HL-60/S4 treated with phorbol 12-myristate 13-acetate at 8.2 ng/mL for 4 days and 3 days (cell line): Measurements from ENCODE around the gene FGF22.
"Not testable (repeated sequence)": the region's sequence is repeated elsewhere in the genome, so short reads cannot be mapped to it uniquely, and the experiment has no call there.

Experiments used
- in situ Hi-C: fragments of 300-500 bp; cut with MboI; formaldehyde crosslinking; loops from 2 replicates; pipeline ENCODE4 v1.15.0; 2022; ENCODE audit warnings: low sequenced_read_pairs

The FGF22 gene

GRCh38 chr19:605061-605971 is 34.4 kb upstream of the FGF22 start:
- in situ Hi-C loops: not testable (repeated sequence)

GRCh38 chr19:607301-608154 is 32.2 kb upstream of the FGF22 start:
- in situ Hi-C loops: no loop called here

- in situ Hi-C loops: no loop called here
Measured at GRCh38 chr19:608155-609003, 31.3 kb upstream of the FGF22 start.

GRCh38 chr19:609004-609346 is 30.7 kb upstream of the FGF22 start:
- in situ Hi-C loops: no loop called here

- in situ Hi-C loops: no loop called here
Measured at GRCh38 chr19:610071-610800, 29.4 kb upstream of the FGF22 start.

GRCh38 chr19:610801-611480 is 28.7 kb upstream of the FGF22 start:
- in situ Hi-C loops: no loop called here

- in situ Hi-C loops: no loop called here
Measured at GRCh38 chr19:611481-611868, 28.2 kb upstream of the FGF22 start.

- in situ Hi-C loops: no loop called here
Measured at GRCh38 chr19:612941-613340, 26.7 kb upstream of the FGF22 start.

GRCh38 chr19:613732-614567 is 25.7 kb upstream of the FGF22 start:
- in situ Hi-C loops: no loop called here

- in situ Hi-C loops: no loop called here
Measured at GRCh38 chr19:615619-616018, 24.1 kb upstream of the FGF22 start.

GRCh38 chr19:616062-616700 is 23.5 kb upstream of the FGF22 start:
- in situ Hi-C loops: no loop called here

- in situ Hi-C loops: no loop called here
Measured at GRCh38 chr19:616747-617526, 22.7 kb upstream of the FGF22 start.

- in situ Hi-C loops: no loop called here
Measured at GRCh38 chr19:617551-618246, 22.0 kb upstream of the FGF22 start.

- in situ Hi-C loops: no loop called here
Measured at GRCh38 chr19:618247-618619, 21.4 kb upstream of the FGF22 start.

GRCh38 chr19:618674-619285 is 20.9 kb upstream of the FGF22 start:
- in situ Hi-C loops: no loop called here

- in situ Hi-C loops: no loop called here
Measured at GRCh38 chr19:619286-620002, 20.2 kb upstream of the FGF22 start.
